Tibial nerve (tissue), 4 donors: ENCODE measurements around the gene SLC17A8.
"Not testable (repeated sequence)": the region's sequence is repeated elsewhere in the genome, so short reads cannot be mapped to it uniquely, and the experiment has no call there.

Source experiments
- EP300 ChIP-seq, 2 donors: sonication (generic); formaldehyde crosslinking; IDR thresholded peaks; one replicate each; pipeline ENCODE4 v1.6.1; 2017; ENCODE audit warnings: antibody characterized with exemption in 2 of 2, mild to moderate bottlenecking in 1 of 2
- POLR2A ChIP-seq, 2 donors: fragments of 450-650 bp; IDR thresholded peaks; one replicate each; pipeline ENCODE4 v1.6.1; 2017; ENCODE audit warnings: antibody characterized with exemption in 2 of 2, mild to moderate bottlenecking in 2 of 2, moderate library complexity in 2 of 2
- TF ChIP-seq, protein P1 (sequence below), 5 experiments: fragments of 200-600 bp in 3 of 5; fragments of 450-650 bp in 2 of 5; sonication (generic) in 3 of 5; IDR thresholded peaks; one replicate each; pipeline ENCODE4 v1.5.1; 2016 to 2019; ENCODE audit warnings: antibody characterized with exemption in 5 of 5, mild to moderate bottlenecking in 3 of 5, moderate library complexity in 2 of 5

DNA sequence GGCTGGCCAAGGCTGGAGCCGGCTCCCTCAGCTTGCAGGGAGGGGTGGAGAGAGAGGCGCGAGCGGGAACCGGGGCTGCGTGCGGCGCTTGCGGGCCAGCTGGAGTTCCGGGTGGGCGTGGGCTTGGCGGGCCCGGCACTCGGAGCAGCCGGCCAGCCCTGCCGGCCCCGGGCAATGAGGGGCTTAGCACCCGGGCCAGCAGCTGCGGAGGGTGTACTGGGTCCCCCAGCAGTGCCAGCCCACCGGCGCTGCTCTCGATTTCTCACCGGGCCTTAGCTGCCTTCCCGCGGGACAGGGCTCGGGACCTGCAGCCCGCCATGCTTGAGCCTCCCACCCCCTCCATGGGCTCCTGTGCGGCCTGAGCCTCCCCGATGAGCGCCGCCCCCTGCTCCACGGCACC lies 73.4 kb downstream of the SLC17A8 start:
- TF ChIP-seq, protein P1, sequence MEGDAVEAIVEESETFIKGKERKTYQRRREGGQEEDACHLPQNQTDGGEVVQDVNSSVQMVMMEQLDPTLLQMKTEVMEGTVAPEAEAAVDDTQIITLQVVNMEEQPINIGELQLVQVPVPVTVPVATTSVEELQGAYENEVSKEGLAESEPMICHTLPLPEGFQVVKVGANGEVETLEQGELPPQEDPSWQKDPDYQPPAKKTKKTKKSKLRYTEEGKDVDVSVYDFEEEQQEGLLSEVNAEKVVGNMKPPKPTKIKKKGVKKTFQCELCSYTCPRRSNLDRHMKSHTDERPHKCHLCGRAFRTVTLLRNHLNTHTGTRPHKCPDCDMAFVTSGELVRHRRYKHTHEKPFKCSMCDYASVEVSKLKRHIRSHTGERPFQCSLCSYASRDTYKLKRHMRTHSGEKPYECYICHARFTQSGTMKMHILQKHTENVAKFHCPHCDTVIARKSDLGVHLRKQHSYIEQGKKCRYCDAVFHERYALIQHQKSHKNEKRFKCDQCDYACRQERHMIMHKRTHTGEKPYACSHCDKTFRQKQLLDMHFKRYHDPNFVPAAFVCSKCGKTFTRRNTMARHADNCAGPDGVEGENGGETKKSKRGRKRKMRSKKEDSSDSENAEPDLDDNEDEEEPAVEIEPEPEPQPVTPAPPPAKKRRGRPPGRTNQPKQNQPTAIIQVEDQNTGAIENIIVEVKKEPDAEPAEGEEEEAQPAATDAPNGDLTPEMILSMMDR (IDR thresholded peaks at IDR 0.05) = not testable (repeated sequence)
- TF ChIP-seq POLR2A, EP300 (IDR thresholded peaks at IDR 0.05): not testable (repeated sequence)
